Measurements from ENCODE around the gene RGS11. TPM values are rescaled to one million over a fixed set of nuclear protein-coding genes. Genes with fewer than 3 reads are reported as not detected.
A peak's percentile ranks its signal among the peaks of the same experiment; 100 is the strongest.

The RGS11 gene
- total and polyA plus RNA-seq, 4 donors, result 0.51 to 1.6 (median 0.77) TPM; not detected in 1

DNA sequence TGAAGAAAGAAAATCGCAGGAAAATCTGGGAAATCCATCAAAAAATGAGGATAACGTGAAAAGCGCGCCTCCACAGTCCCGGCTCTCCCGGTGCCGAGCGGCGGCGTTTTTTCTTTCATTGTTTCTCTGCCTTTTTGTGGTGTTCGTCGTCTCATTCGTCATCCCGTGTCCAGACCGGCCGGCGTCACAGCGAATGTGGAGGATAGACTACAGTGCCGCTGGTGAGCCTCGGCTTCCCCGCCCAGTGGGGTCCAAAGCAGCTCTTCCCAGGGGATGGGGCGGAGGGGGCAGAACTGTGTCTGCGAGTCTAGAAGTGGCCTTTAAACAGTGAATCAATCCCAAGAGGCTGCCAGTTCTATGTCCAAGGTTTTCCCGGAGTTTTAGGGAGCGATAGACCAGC, 21.3 kb downstream of the RGS11 start:
- Histone ChIP-seq H3K27ac (ENCODE audit: low read depth in 1 of 2, low read length in 2 of 2) (no peak overlapping the region), H3K4me3 (ENCODE audit: low read depth in 1 of 3, low read length in 3 of 3) (no peak overlapping the region), H3K27me3 (ENCODE audit: control insufficient read depth in 4 of 4, insufficient read depth in 4 of 4, low read length in 3 of 4) (no peaks in the 10 kb centered on the region), H3K4me1 (ENCODE audit: control insufficient read depth in 4 of 4, insufficient read depth in 4 of 4, low read length in 3 of 4) (peaks cover 0 to 3% (median 0%) of the 10 kb centered on the region in 4 donors), H3K9me3 (ENCODE audit: control insufficient read depth in 4 of 4, low read length in 3 of 4) (no peaks in the 10 kb centered on the region), H3K9ac (ENCODE audit: low read depth in 1 of 2, low read length in 2 of 2) (no peak overlapping the region), H3K36me3 (ENCODE audit: control insufficient read depth in 4 of 4, insufficient read depth in 3 of 4, low read depth in 1 of 4, low read length in 3 of 4) (peaks cover 1 to 23% (median 8%) of the 10 kb centered on the region in 4 donors)
- WGBS, result 97% methylated on average over 25 of the region's 25 CpGs
- TF ChIP-seq NR2F2 (IDR thresholded peaks at IDR 0.05) (no peak), REST (IDR thresholded peaks at IDR 0.05) (no peak), SP1 (IDR thresholded peaks at IDR 0.05) (no peak), HNF4A (conservative IDR thresholded peaks at IDR 0.05) (no peak)
- DNase-seq (ENCODE audit: low spot score), result no peak

- no peak for DNase-seq (ENCODE audit: low spot score)
- Histone ChIP-seq H3K4me1 (ENCODE audit: control insufficient read depth in 4 of 4, insufficient read depth in 4 of 4, low read length in 3 of 4) (peaks cover 0 to 3% (median 0%) of the 10 kb centered on the region in 4 donors), H3K36me3 (ENCODE audit: control insufficient read depth in 4 of 4, insufficient read depth in 3 of 4, low read depth in 1 of 4, low read length in 3 of 4) (peaks cover 0 to 21% (median 4%) of the 10 kb centered on the region in 4 donors), H3K27me3 (ENCODE audit: control insufficient read depth in 4 of 4, insufficient read depth in 4 of 4, low read length in 3 of 4) (no peaks in the 10 kb centered on the region), H3K27ac (ENCODE audit: low read depth in 1 of 2, low read length in 2 of 2) (no peak overlapping the region), H3K9me3 (ENCODE audit: control insufficient read depth in 4 of 4, low read length in 3 of 4) (no peaks in the 10 kb centered on the region), H3K4me3 (ENCODE audit: low read depth in 1 of 3, low read length in 3 of 3) (no peak overlapping the region), H3K9ac (ENCODE audit: low read depth in 1 of 2, low read length in 2 of 2) (no peak overlapping the region)
- 87% methylated on average over 6 of the region's 6 CpGs for WGBS
- no peak for TF ChIP-seq GABPA (IDR thresholded peaks at IDR 0.05 in 1 of 2, conservative IDR thresholded peaks at IDR 0.05 in 1 of 2)
- TF ChIP-seq RAD21 (IDR thresholded peaks at IDR 0.05), result no peak
- TF ChIP-seq FOXA1 (IDR thresholded peaks at IDR 0.05), result no peak
- TF ChIP-seq NR2F2 (IDR thresholded peaks at IDR 0.05), result no peak
- no peak for TF ChIP-seq JUND (IDR thresholded peaks at IDR 0.05)
- no peak for TF ChIP-seq SP1 (IDR thresholded peaks at IDR 0.05)
- no peak for TF ChIP-seq EGR1 (IDR thresholded peaks at IDR 0.05; ENCODE audit: low read depth in 2 of 2)
Observed at GRCh38 chr16:253833-254232, 21.9 kb downstream of the RGS11 start.

DNA sequence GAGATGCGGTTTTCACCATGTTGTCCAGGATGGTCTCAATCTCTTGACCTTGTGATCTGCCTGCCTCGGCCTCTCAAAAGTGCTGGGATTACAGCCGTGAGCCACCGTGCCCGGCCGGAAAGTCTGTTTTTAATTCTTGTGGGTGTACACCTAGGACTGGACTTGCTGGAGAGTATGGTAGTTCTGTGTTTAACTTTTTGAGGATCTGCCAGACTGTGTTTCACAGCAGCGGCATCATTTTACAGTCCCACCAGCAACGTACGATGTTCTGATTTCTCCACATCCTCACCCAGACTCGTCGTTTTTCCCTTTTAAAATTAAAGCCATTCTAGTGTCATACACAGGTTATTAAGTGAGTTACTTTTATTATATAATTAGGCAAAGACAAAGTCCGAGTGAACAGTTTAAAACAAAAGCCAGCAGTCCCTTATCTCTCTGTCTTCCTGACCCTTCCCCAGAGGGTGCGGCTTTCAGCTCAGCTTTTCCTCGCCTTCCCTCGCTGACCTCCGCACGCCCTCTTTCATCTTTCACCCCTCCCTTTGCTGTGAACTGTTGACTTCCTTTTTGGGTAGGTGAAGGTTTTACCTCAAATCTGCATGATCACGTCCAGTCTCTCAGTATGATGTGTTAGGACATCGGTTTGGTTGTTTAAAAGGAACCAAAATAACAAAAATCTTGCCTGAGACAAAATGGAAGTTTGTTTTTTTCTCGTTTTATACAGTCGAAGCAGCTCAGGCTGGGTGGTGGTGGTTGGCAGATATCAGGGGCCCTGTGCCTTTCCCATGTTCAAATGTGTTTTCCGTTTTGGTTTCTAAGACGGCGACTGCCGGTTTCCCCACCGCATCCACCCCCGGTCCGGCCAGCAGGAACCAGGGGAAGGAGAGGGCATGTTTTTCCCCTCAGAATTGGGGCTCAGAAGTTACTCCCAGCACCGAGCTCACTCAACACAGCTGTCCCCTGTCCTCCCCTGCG, 23.1 kb downstream of the RGS11 start:
- H3K9ac ChIP-seq (ENCODE audit: low read depth in 1 of 2, low read length in 2 of 2), result no peak overlapping the region

More for the DNA sequence above, 23.1 kb downstream of the RGS11 start:
- Histone ChIP-seq H3K4me3 (ENCODE audit: low read depth in 1 of 3, low read length in 3 of 3) (no peak overlapping the region), H3K9me3 (ENCODE audit: control insufficient read depth in 4 of 4, low read length in 3 of 4) (no peaks in the 10 kb centered on the region), H3K27me3 (ENCODE audit: control insufficient read depth in 4 of 4, insufficient read depth in 4 of 4, low read length in 3 of 4) (no peaks in the 10 kb centered on the region), H3K36me3 (ENCODE audit: control insufficient read depth in 4 of 4, insufficient read depth in 3 of 4, low read depth in 1 of 4, low read length in 3 of 4) (peaks cover 0 to 21% (median 4%) of the 10 kb centered on the region in 4 donors), H3K27ac (ENCODE audit: low read depth in 1 of 2, low read length in 2 of 2) (no peak overlapping the region), H3K4me1 (ENCODE audit: control insufficient read depth in 4 of 4, insufficient read depth in 4 of 4, low read length in 3 of 4) (peaks cover 0 to 3% (median 0%) of the 10 kb centered on the region in 4 donors)
- no peak for TF ChIP-seq HNF4A (conservative IDR thresholded peaks at IDR 0.05)
- no peak for TF ChIP-seq CTCF (IDR thresholded peaks at IDR 0.05; ENCODE audit: low read depth, low read length, missing input control)
- TF ChIP-seq NR2F2 (IDR thresholded peaks at IDR 0.05), result peak; percentile 62
- no peak for DNase-seq (ENCODE audit: low spot score)
- 71% methylated on average over 30 of the region's 30 CpGs for WGBS

Data from liver (tissue), 9 donors.